Stimulated activated CD4-positive, alpha-beta T cell treated with anti-CD3 and anti-CD28 coated beads, Interleukin-2, amount 100 ng/mL, for 24 hours (primary cell): Measurements from ENCODE around the gene WFIKKN1.

ENCODE experiments used
- DNase-seq, 2 donors: peaks; one replicate each; pipeline ENCODE4 v3.0.0-alpha.2; 2020

WFIKKN1 gene

GRCh38 chr16:659618-660017 lies 28.8 kb downstream of the WFIKKN1 start:
- DNase-seq, result no peak

- DNase-seq, result no peak
These were observed 29.3 kb downstream of the WFIKKN1 start for GRCh38 chr16:660132-660458.

- DNase-seq, result peak; percentile 72 to 76
These were observed 29.8 kb downstream of the WFIKKN1 start for GRCh38 chr16:660459-661183.

- no peak for DNase-seq
These were observed 30.5 kb downstream of the WFIKKN1 start for GRCh38 chr16:661184-661821.

GRCh38 chr16:662095-662494 lies 31.3 kb downstream of the WFIKKN1 start:
- no peak for DNase-seq

- DNase-seq, result no peak
These were observed 31.8 kb downstream of the WFIKKN1 start for GRCh38 chr16:662597-662996.

GRCh38 chr16:666572-666971 lies 35.8 kb downstream of the WFIKKN1 start:
- no peak for DNase-seq

- DNase-seq, result no peak
These were observed 36.5 kb downstream of the WFIKKN1 start for GRCh38 chr16:667113-667779.

GRCh38 chr16:667780-668518 lies 37.2 kb downstream of the WFIKKN1 start, which contains the start of gene RHOT2:
Gene RHOT2 (plus strand): TSS chr16:668132. CDS start chr16:668200, 68 bp downstream.
- peak; percentile 94 to 96 for DNase-seq

- DNase-seq, result peak in 1 of 2 donors; percentile 31
These were observed 37.9 kb downstream of the WFIKKN1 start for GRCh38 chr16:668519-669171.

- no peak for DNase-seq
These were observed 38.9 kb downstream of the WFIKKN1 start for GRCh38 chr16:669666-670065.

GRCh38 chr16:670485-671352 lies 39.9 kb downstream of the WFIKKN1 start:
- no peak for DNase-seq

GRCh38 chr16:671353-672131 lies 40.8 kb downstream of the WFIKKN1 start:
- DNase-seq, result no peak

- DNase-seq, result no peak
These were observed 41.6 kb downstream of the WFIKKN1 start for GRCh38 chr16:672371-672770.

GRCh38 chr16:672851-673250 lies 42.1 kb downstream of the WFIKKN1 start:
- no peak for DNase-seq

GRCh38 chr16:673399-673991 lies 42.7 kb downstream of the WFIKKN1 start:
- DNase-seq, result no peak

GRCh38 chr16:674214-674881 lies 43.6 kb downstream of the WFIKKN1 start:
- DNase-seq, result no peak

- DNase-seq, result no peak
These were observed 44.4 kb downstream of the WFIKKN1 start, which contains the start of gene RHBDL1 for GRCh38 chr16:674968-675883. Gene RHBDL1 (plus strand): TSS chr16:675671. CDS start chr16:675791, 120 bp downstream.
